Measurements from ENCODE around the gene WSCD2. TPM values are rescaled to one million over a fixed set of nuclear protein-coding genes. Genes with fewer than 3 reads are reported as not detected.

Gene WSCD2
- total and polyA plus RNA-seq, 2 donors (not counting 3 experiments of a cell fraction or from before 2014, with no cell fraction given), result not detected

DNA sequence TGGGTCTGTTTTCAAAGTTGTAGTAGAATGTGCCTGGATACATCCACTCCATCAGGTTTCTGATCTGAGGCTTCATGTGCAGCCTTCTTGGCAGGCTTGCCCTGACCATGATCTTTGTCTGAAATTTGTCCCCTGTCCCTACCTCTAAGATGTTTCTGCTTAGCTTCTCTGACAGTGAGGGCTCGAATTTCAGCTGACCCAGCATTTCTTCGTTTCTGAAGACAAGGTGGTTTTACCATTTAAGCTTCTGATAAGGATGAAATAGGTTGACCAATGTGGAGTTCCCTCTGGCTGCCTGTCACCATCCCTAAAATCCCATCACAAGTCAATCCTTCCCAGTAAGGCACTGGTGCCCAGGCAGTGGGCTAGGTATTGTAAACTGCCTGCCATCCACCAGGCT is 153.1 kb downstream of the WSCD2 start:
- no TSS peak for BruUV-seq (replicated peaks)
- no peak overlapping the region for H2AFZ ChIP-seq (ENCODE audit: low read depth, low read length)
- dilution Hi-C loops (cut with MboI; ENCODE audit: extremely low pct_ligation_motif_present, low sequenced_read_pairs), result no loop called here
- no peaks in the 10 kb centered on the region for H3K36me3 ChIP-seq (ENCODE audit: control insufficient read depth in 2 of 2, extremely low read depth in 1 of 2, insufficient read depth in 2 of 2, low read length in 2 of 2)
- H3K79me2 ChIP-seq (ENCODE audit: control insufficient read depth, insufficient read depth, low read length), result no peaks in the 10 kb centered on the region
- no peak overlapping the region for H3K4me2 ChIP-seq (ENCODE audit: insufficient read depth, low read length)
- ChIA-PET POLR2A (no interaction called here), CTCF (no interaction called here)
- no peak overlapping the region for H3K27ac ChIP-seq (ENCODE audit: insufficient read depth, low read depth, low read length)
- intact Hi-C loops (cut with micrococcal nuclease), result no loop called here
- H3K27me3 ChIP-seq (ENCODE audit: control insufficient read depth in 2 of 2, insufficient read depth in 2 of 2, low read length in 2 of 2), result no peaks in the 10 kb centered on the region
- TF ChIP-seq GATA2 (IDR thresholded peaks at IDR 0.05; ENCODE audit: insufficient read depth, insufficient read length, low read depth, low read length) (no peak), POLR2AphosphoS5 (IDR thresholded peaks at IDR 0.05; ENCODE audit: insufficient read depth, low read depth, low read length) (no peak), MAX (IDR thresholded peaks at IDR 0.05; ENCODE audit: insufficient read depth, insufficient read length) (no peak), POLR2A (IDR thresholded peaks at IDR 0.05; ENCODE audit: low read depth, low read length) (no peak), JUN (IDR thresholded peaks at IDR 0.05; ENCODE audit: borderline replicate concordance, insufficient read depth, insufficient read length, low read depth) (no peak), EZH2 (IDR thresholded peaks at IDR 0.05; ENCODE audit: borderline replicate concordance, low read depth, low read length, severe bottlenecking) (no peak), MYC (IDR thresholded peaks at IDR 0.05; ENCODE audit: low read depth, low read length) (no peak), FOS (IDR thresholded peaks at IDR 0.05; ENCODE audit: borderline replicate concordance, insufficient read depth, low read length) (no peak)
- TF ChIP-seq, protein P1, sequence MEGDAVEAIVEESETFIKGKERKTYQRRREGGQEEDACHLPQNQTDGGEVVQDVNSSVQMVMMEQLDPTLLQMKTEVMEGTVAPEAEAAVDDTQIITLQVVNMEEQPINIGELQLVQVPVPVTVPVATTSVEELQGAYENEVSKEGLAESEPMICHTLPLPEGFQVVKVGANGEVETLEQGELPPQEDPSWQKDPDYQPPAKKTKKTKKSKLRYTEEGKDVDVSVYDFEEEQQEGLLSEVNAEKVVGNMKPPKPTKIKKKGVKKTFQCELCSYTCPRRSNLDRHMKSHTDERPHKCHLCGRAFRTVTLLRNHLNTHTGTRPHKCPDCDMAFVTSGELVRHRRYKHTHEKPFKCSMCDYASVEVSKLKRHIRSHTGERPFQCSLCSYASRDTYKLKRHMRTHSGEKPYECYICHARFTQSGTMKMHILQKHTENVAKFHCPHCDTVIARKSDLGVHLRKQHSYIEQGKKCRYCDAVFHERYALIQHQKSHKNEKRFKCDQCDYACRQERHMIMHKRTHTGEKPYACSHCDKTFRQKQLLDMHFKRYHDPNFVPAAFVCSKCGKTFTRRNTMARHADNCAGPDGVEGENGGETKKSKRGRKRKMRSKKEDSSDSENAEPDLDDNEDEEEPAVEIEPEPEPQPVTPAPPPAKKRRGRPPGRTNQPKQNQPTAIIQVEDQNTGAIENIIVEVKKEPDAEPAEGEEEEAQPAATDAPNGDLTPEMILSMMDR (IDR thresholded peaks at IDR 0.05; ENCODE audit: extremely low read depth in 1 of 2, insufficient read depth in 1 of 2, low read depth in 1 of 2, low read length in 2 of 2), result no peak
- no peaks in the 10 kb centered on the region for H3K9me1 ChIP-seq (replicated peaks; ENCODE audit: control insufficient read depth, extremely low read depth, insufficient read depth, low read length)
- peaks cover 3% of the 10 kb centered on the region for H3K4me1 ChIP-seq (ENCODE audit: control insufficient read depth, extremely low read depth, insufficient read depth, low read length)
- H3K9ac ChIP-seq (replicated peaks; ENCODE audit: extremely low read depth, insufficient read depth, low read length), result no peak overlapping the region
- H4K20me1 ChIP-seq (replicated peaks; ENCODE audit: control insufficient read depth, extremely low read depth, insufficient read depth, low read length), result no peaks in the 10 kb centered on the region
- no peak overlapping the region for H3K4me3 ChIP-seq (replicated peaks in 1 of 3; ENCODE audit: insufficient read depth in 1 of 3, low read depth in 1 of 3, low read length in 3 of 3)
- no peak for DNase-seq (ENCODE audit: low read depth, low spot score)
- FAIRE-seq, result no peak
- H3K9me3 ChIP-seq (replicated peaks; ENCODE audit: control insufficient read depth, insufficient read depth, low read length), result no peaks in the 10 kb centered on the region
